Retinal pigment epithelial cell (primary cell): ENCODE measurements around the gene PLIN1.
"Not testable (repeated sequence)": the region's sequence is repeated elsewhere in the genome, so short reads cannot be mapped to it uniquely, and the experiment has no call there.

Experiments used
- DNase-seq: peaks from one replicate; pipeline ENCODE4 v3.0.0-alpha.2; 2010; ENCODE audit warnings: low read depth
- H3K4me3 ChIP-seq: 2 replicates; pipeline ENCODE4 v1.5.1; 2011; ENCODE audit warnings: mild to moderate bottlenecking, low read length, control low read depth, moderate library complexity
- CTCF ChIP-seq: conservative IDR thresholded peaks from 2 replicates; pipeline ENCODE4 v1.5.1; 2011; ENCODE audit warnings: low read depth, low read length, control low read depth, inconsistent platforms

PLIN1 gene

GRCh38 chr15:89704411-89704810 is 25.2 kb upstream of the PLIN1 start:
- H3K4me3 ChIP-seq = no peak overlapping the region
- no peak for DNase-seq
- TF ChIP-seq CTCF = no peak

GRCh38 chr15:89695198-89695597 is 16.0 kb upstream of the PLIN1 start:
- no peak for TF ChIP-seq CTCF
- H3K4me3 ChIP-seq = no peak overlapping the region
- no peak for DNase-seq

GRCh38 chr15:89693696-89694095 is 14.5 kb upstream of the PLIN1 start:
- H3K4me3 ChIP-seq = no peak overlapping the region
- no peak for TF ChIP-seq CTCF
- DNase-seq = no peak

GRCh38 chr15:89693091-89693490 is 13.9 kb upstream of the PLIN1 start:
- TF ChIP-seq CTCF = no peak
- no peak for DNase-seq
- no peak overlapping the region for H3K4me3 ChIP-seq

- no peak for TF ChIP-seq CTCF
- no peak for DNase-seq
- peak within 1 kb of the TSS; percentile 96 for H3K4me3 ChIP-seq
These were observed 11.4 kb upstream of the PLIN1 start, which contains the start of the genes PEX11A and WDR93 for GRCh38 chr15:89690276-89691218. Gene PEX11A, minus strand, starts transcription at chr15:89690754. Its CDS starts 122 bp downstream, at chr15:89690632. Gene WDR93, plus strand, starts transcription at chr15:89690811. Its CDS starts 10,936 bp downstream, at chr15:89701747.

GRCh38 chr15:89689930-89690275 is 10.7 kb upstream of the PLIN1 start:
- DNase-seq = not testable (repeated sequence)
- H3K4me3 ChIP-seq = peak overlapping the region; percentile 96

GRCh38 chr15:89686522-89686921 is 7.4 kb upstream of the PLIN1 start:
- no peak for TF ChIP-seq CTCF
- no peak for DNase-seq
- no peak overlapping the region for H3K4me3 ChIP-seq
